HG02610 (cell line): ENCODE data around the gene SHQ1.
A peak's percentile ranks its signal among the peaks of the same experiment; 100 is the strongest.
"Not testable (repeated sequence)": the region's sequence is repeated elsewhere in the genome, so short reads cannot be mapped to it uniquely, and the experiment has no call there.

Experiments
- ATAC-seq: cut with Tn5 transposase; IDR thresholded peaks from one replicate; pipeline ENCODE4 v1.9.1; 2021; ENCODE audit warnings: mild to moderate bottlenecking, moderate library complexity; ENCODE audit not compliant: unreplicated experiment

Gene SHQ1

GRCh38 chr3:72722930-72723726 lies 125.1 kb downstream of the SHQ1 start:
- ATAC-seq: peak; percentile 82

DNA sequence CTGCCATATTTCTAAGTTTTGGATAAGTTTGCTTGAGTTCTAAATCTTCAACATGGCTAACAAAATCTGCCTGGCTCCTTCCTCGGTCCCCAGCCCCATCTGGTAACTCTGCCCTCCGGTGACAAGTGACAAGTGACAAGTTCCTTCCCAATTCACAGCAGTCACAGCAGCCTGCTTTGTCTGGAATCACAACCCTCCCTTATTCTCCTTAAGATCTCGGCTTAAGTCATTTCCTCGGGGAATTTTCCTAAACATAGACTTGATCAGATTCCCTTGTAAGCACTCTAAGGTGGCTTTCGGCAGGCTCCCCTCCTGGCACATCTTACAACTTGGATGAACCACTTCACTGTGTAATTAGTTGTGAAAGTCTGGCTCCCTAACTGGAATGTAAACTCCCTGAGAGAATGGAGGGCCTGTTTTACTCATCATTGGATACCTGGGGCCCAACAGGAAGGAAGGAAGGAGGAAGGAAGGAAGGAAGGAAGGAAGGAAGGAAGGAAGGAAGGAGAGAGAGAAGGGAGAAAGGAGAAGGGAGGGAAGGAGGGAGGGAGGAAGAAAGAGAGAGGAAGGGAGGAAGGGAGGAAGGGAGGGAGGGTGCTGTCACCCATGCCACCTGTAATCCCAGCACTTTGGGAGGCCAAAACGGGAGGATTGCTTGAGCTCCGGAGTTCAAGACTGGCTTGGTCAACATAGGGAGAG lies 126.4 kb downstream of the SHQ1 start:
- no peak for ATAC-seq

DNA sequence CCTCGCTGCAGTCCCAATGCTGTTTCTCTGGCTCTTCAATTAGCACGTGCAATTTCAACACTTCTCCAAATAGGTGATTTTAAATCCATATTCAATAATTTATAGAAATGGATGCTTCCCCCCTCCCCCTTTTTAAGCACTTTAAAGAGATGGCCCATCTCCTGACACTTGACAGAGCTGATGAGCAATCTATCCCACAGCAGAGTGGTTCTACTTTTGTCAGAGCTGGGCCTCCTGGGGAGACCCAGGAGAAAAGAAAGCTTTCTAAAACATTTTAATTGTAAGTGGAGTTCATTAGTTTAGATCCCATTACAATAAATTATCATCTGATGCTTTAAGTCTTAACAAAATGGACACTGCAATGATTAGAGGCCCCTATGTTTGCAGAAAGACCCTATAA lies 127.7 kb downstream of the SHQ1 start:
- ATAC-seq: no peak

GRCh38 chr3:72719137-72719536 lies 129.1 kb downstream of the SHQ1 start:
- ATAC-seq: no peak

DNA sequence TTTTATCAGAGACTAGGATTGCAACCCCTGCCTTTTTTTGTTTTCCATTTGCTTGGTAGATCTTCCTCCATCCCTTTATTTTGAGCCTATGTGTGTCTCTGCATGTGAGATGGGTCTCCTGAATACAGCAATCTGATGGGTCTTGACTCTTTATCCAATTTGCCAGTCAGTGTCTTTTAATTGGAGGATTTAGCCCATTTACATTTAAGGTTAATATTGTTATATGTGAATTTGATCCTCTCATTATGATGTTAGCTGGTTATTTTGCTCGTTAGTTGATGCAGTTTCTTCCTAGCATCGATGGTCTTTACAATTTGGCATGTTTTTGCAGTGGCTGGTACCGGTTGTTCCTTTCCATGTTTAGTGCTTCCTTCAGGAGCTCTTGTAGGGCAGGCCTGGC lies 134.1 kb downstream of the SHQ1 start:
- not testable (repeated sequence) for ATAC-seq

DNA sequence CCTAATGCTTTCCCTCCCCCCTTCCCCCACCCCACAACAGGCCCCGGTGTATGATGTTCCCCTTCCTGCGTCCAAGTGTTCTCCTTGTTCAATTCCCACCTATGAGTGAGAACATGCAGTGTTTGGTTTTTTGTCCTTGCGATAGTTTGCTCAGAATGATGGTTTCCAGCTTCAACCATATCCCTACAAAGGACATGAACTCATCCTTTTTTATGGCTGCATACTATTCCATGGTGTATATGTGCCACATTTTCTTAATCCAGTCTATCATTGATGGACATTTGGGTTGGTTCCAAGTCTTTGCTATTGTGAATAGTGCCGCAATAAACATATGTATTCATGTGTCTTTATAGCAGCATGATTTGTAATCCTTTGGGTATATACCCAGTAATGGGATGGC lies 137.8 kb downstream of the SHQ1 start:
- ATAC-seq: not testable (repeated sequence)

DNA sequence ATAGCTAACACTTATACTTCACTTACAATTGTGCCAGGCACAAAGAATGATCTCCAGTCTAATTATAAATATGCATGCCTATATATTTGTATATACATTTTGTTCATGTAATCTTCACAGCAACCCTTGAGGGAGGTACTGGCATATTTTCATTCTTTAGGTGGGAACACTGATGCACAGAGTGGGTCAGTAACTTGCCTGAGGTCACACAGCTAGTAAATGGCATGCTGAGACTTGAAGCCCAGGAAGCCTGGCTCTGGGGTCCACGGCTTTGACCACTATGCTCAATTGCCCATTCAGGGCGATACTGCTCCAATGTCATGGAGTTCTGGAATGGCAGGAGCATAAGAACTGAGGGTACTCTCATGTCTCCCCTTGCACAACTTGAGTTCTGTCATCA lies 139.8 kb downstream of the SHQ1 start:
- ATAC-seq: no peak

- no peak for ATAC-seq
These were observed 145.2 kb downstream of the SHQ1 start for GRCh38 chr3:72702997-72703396.

DNA sequence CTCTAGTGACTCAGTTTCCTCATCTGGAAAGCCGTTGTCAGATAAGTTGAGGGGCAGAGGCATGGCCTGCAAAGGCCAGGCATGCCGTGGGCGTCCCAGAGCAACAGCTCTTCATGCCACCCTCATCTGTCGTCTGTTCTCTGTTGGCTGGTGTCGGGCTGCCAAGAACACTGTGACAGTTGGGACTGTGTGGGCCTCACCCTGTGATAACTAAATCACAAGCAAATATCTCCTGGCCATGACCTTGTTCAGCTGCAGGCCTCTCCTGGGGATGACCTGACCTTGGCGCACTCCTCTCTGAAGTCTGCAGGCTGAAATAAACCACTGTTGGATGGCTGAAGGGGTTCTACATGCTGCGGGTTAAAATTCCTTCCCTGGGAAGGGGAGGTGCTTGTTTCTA lies 145.9 kb downstream of the SHQ1 start:
- ATAC-seq: no peak

GRCh38 chr3:72700106-72700505 lies 148.1 kb downstream of the SHQ1 start:
- no peak for ATAC-seq

DNA sequence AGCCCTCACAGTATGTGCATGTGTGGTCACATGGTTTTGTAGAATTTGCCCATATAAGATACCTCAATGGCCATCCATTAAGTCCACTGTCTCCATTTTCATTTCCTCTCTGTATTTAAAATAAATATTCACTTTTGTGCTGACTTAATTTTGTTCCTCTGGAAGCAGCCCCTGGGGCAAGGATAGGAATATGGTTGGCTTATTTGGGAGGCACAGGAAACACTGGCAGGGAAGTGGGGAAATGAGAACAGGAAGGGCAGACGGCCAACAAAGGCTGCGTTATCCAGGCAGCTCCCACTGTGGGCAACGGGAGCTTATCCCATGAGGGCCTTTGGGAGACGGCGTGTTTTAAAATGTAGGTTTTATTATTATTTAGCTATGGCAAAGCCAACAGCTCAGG lies 148.6 kb downstream of the SHQ1 start:
- ATAC-seq: no peak
